ENCODE measurements around the gene HK2.

DNA sequence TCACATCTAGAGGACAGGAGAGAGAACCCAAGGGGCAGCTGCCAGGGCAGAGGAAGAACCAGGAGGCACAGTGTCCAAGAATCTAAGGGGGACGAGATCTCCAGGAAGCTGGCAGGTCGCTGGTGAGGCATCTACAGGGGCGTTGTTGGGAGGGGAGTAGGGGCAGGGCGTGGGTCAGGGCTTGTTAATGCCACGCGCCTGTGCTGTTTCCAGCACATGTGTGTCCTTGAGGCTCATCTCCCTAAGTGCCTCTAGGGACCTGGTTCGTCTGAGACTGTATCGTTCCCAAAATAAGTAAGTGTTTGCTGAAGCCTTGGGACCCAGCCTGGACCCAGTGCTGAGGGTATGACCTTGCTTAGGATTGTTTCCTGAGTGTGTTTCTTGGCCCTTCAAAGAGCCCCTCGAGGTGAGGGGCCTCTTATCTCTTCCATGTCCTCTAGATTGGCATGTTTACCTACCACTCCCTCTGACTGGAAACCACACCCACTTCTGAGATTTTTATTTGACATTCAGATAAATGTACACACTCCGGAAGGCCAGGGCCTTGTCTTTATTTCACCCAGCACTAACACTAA lies 22.2 kb downstream of the HK2 start:
- TF ChIP-seq POLR2A (IDR thresholded peaks at IDR 0.05): no peak
- TF ChIP-seq, protein P1, sequence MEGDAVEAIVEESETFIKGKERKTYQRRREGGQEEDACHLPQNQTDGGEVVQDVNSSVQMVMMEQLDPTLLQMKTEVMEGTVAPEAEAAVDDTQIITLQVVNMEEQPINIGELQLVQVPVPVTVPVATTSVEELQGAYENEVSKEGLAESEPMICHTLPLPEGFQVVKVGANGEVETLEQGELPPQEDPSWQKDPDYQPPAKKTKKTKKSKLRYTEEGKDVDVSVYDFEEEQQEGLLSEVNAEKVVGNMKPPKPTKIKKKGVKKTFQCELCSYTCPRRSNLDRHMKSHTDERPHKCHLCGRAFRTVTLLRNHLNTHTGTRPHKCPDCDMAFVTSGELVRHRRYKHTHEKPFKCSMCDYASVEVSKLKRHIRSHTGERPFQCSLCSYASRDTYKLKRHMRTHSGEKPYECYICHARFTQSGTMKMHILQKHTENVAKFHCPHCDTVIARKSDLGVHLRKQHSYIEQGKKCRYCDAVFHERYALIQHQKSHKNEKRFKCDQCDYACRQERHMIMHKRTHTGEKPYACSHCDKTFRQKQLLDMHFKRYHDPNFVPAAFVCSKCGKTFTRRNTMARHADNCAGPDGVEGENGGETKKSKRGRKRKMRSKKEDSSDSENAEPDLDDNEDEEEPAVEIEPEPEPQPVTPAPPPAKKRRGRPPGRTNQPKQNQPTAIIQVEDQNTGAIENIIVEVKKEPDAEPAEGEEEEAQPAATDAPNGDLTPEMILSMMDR (IDR thresholded peaks at IDR 0.05): no peak
